Esophagus muscularis mucosa (tissue), 4 donors: Measurements from ENCODE around the gene PRKAR1B.

Experiments
- EP300 ChIP-seq: sonication (generic); formaldehyde crosslinking; IDR thresholded peaks from one replicate; pipeline ENCODE4 v1.6.1; 2017; ENCODE audit warnings: antibody characterized with exemption
- POLR2A ChIP-seq: fragments of 450-650 bp; IDR thresholded peaks from one replicate; pipeline ENCODE4 v1.6.1; 2017; ENCODE audit warnings: antibody characterized with exemption, moderate library complexity, mild to moderate bottlenecking, low read depth
- POLR2AphosphoS5 ChIP-seq, 2 donors: sonication (generic); formaldehyde crosslinking; IDR thresholded peaks; one replicate each; pipeline ENCODE4 v1.6.1; 2017; ENCODE audit warnings: antibody characterized with exemption in 2 of 2
- TF ChIP-seq, protein P1 (sequence below), 3 experiments: fragments of 200-600 bp in 2 of 3; fragments of 450-650 bp in 1 of 3; sonication (generic) in 2 of 3; IDR thresholded peaks; one replicate each; pipeline ENCODE4 v1.5.1; 2017 to 2019; ENCODE audit warnings: antibody characterized with exemption in 3 of 3, mild to moderate bottlenecking in 2 of 3, moderate library complexity in 1 of 3

DNA sequence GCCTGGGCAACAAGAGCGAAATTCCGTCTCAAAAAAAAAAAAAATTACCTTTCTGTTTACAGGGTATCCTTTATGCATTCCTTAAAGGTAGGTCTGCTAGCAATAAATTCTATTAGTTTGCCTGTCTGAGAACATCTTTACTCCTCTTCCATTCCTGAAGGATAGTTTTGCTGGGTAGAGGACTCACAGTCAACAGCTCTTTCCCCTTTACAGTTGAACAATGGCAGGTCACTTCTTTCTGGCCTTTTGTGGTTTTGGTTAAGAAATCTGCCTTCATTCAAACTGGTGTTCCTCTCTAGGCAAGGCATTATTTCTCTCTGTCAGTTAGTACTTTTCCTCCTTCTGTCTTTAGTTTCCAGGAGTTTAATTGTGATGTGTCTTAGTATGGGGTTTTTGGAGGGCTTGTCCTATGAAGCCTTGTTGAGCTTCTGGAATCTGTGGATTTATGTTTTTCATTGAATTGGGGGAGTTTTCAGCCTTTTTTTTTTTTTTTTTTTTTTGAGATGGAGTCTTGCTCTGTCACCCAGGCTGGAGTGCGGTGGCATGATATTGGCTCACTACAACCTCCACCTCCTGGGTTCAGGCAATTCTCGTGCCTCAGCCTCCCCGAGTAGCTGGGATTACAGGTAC is 5.3 kb downstream of the PRKAR1B start:
- no peak for TF ChIP-seq POLR2A
- TF ChIP-seq, protein P1, sequence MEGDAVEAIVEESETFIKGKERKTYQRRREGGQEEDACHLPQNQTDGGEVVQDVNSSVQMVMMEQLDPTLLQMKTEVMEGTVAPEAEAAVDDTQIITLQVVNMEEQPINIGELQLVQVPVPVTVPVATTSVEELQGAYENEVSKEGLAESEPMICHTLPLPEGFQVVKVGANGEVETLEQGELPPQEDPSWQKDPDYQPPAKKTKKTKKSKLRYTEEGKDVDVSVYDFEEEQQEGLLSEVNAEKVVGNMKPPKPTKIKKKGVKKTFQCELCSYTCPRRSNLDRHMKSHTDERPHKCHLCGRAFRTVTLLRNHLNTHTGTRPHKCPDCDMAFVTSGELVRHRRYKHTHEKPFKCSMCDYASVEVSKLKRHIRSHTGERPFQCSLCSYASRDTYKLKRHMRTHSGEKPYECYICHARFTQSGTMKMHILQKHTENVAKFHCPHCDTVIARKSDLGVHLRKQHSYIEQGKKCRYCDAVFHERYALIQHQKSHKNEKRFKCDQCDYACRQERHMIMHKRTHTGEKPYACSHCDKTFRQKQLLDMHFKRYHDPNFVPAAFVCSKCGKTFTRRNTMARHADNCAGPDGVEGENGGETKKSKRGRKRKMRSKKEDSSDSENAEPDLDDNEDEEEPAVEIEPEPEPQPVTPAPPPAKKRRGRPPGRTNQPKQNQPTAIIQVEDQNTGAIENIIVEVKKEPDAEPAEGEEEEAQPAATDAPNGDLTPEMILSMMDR (IDR thresholded peaks at IDR 0.05): no peak
- TF ChIP-seq EP300: no peak
- no peak for TF ChIP-seq POLR2AphosphoS5 (IDR thresholded peaks at IDR 0.05)
